Hematopoietic multipotent progenitor cell treated with erythropoietin and hydrocortisone succinate and interleukin-3 and kit ligand, for 15 days (in vitro differentiated cells): ENCODE measurements around the gene ZNF513.
"Not testable (repeated sequence)": the region's sequence is repeated elsewhere in the genome, so short reads cannot be mapped to it uniquely, and the experiment has no call there.

Experiments used
- DNase-seq: peaks from one replicate; pipeline ENCODE4 v3.0.0-alpha.2; 2015; ENCODE audit warnings: low spot score

The ZNF513 gene

DNA sequence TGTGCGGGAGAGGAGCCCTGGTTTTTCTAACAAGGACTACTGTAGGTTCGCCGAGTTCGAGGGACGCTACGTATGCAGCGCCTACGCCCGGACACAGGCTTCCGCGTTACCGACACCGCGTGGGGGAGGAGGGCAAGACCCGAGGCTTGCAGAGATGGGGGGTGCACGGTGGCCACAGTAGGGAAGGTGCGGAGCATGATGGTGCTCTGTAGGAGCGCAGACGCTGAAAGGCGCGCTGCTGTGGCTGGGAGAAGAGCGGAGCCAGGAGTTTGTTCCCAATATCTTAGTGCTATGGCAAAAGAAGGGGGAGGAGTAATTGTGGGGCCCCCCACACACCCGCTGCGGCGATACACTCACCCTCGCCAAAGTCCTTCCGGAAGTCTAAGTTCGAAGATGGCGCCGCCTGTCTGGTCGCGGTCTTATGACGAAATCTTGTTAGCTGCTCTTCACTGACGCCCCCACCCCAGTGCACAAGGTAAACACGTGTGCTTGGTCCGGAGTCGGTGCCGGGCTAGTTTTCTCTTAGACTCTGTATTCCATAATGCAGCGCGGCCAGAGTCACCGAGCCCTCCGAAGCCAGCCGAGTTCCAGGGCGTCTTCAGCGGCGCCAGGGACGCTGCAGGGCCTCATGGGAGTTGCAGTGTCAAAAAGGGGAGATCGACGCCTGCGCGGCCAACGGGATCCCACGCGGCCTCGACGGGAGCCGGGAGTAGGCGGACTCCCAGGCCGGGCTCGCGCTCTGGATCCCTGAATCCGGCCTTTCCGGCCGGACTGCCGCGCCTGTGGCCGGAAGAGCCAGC is 24.0 kb downstream of the ZNF513 start, which contains the start of gene GTF3C2:
GTF3C2 (minus strand) TSS at position 383 of the 800 bp plus-strand sequence. CDS start 13,210 bp downstream, outside the sequence.
- DNase-seq: peak; percentile 93

DNA sequence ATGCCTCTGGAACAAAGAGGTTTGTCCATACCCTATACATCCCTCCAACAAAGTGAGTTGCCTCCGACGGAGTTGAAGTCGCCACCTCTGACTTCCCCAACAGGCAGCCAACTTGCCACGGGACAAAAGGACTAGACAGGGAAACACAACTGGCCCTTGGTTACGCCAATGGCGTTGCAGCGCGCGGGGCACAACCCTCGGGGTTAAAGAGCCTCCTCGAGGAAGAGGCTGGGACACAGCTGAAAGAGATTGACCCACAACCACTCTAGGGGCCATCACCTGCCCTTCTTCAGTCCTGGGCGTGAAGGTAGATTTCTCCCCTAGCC is 24.5 kb downstream of the ZNF513 start:
- DNase-seq: no peak

DNA sequence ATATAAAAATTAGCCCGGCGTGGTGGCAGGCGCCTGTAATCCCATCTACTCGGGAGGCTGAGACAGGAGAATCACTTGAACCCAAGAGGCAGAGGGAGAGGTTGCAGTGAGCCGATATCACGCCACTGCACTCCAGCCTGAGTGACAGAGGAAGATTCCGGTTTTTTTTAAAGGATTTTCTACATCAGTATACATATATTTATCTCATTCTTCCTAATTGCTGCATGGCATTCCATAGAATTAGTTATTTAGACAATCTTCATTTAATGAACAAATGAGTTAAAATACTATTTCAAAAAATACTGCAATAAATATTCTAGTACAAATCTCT is 26.0 kb downstream of the ZNF513 start:
- no peak for DNase-seq

- no peak for DNase-seq
Observed at GRCh38 chr2:27353762-27354596, 26.6 kb downstream of the ZNF513 start.

- DNase-seq: not testable (repeated sequence)
Observed at GRCh38 chr2:27353386-27353761, 27.2 kb downstream of the ZNF513 start.

GRCh38 chr2:27351802-27352598 is 28.5 kb downstream of the ZNF513 start:
- no peak for DNase-seq

GRCh38 chr2:27350106-27350693 is 30.3 kb downstream of the ZNF513 start:
- no peak for DNase-seq

DNA sequence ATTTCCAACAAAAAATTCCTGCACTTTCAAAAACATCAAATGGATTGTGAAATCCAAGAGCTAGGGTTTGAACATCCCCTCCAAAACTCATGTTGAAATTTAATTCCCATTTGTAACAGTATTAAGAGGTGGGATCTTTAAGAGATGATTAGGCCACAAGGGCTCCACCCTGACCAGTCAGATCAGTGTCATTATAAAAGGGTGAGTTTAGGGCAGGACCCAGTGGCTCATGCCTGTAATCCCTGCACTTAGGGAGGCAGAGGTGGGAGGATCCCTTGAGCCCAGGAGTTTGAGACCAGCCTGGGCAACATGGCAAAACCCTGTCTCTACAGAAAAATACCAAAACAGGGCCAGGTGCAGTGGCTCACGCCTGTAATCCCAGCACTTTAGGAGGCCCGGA is 32.9 kb downstream of the ZNF513 start:
- no peak for DNase-seq

DNA sequence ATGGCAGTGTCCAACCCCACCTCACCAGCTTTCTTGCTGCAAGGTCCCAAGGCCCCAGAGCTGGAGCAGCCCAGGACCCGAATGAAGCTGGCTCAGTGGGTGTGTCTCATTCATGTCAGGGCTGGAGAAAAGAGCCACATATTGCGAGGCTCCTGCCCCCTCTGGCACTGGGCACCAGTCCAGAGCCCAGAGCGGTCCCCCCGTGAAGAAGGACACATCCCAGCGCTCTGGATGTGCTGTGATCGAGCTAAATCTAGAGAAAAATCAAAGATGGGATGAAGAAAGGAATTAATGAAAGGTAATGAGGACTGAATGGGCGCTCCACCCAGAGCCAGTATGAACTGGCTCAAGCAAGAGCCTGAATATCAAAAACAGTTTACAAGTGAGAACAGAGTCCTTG is 44.4 kb downstream of the ZNF513 start:
- no peak for DNase-seq

DNA sequence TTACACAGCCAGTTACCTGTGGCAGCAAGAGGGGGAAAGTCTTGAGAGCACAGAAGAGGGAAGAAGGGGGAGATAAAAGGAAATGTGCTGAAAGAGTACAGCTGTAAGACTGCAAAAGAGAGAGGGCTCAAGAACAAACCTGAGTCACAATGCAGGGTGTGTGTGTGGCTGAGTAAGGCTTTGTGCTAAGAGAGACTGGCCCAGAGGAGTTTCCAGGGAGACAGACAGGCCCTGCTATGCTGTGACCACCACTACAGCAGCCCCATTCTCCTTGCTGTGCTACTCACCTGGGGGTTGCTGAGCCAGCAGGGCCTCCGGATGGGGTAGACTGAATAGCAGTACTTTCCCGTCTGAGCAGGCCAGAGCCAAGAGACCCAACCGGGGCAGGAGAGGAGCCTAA is 45.2 kb downstream of the ZNF513 start:
- DNase-seq: no peak
